ENCODE results near the gene BTBD9.

BTBD9 gene

GRCh38 chr6:38371881-38372280 lies 267.8 kb downstream of the BTBD9 start:
- no peak for TF ChIP-seq CTCF (IDR thresholded peaks at IDR 0.05; ENCODE audit: control extremely low read depth, extremely low read depth, low read depth, missing control alignments)
- DNase-seq (ENCODE audit: extremely low spot score), result no peak

DNA sequence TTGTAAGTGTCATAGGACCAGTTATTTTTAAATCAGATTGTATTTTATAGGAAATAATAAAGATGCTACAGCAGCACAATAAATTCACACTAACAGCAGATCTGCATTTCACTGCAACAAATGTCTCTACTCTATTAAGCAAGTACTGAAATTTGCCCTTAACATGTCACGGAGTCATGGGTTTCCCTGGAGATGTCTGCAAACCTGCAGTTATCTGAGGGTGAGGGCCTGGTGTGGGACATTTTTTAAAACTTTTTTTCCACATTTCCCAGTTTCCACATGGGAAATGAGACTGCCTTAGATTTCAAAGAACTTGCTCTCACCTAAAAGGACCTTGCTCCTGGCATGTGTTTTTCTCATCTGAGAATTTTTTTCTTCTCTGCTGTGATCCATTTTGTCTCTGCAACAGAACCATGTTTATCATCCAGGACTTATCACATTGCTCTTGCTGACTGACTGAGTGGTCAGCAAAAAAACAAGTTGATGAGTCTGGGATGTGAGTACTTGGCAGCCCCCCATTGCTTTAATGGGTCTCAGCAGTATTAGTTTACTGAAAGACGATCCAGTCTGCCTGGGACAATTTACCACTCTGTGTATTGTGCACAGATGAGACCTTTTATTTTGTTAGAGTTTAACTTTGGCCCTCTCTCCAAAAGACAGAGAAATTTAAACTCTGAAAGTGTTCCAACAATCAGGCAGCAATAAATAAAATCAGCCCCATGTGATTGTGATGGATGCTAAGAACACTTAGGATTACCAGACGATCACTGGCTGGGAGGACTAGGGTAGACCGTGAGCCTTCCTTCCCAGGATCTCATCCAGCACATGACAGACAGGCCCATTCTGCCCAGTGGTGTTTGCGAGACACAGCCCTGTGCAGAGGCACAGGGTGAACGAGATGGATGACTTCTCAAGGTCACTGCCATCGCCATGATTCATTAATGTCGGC lies 268.8 kb downstream of the BTBD9 start:
- CTCF ChIA-PET, result no interaction called here

More at GRCh38 chr6:38371881-38372280, 267.8 kb downstream of the BTBD9 start:
- CTCF ChIA-PET, result no interaction called here
- POLR2A ChIA-PET, result no interaction called here

DNA sequence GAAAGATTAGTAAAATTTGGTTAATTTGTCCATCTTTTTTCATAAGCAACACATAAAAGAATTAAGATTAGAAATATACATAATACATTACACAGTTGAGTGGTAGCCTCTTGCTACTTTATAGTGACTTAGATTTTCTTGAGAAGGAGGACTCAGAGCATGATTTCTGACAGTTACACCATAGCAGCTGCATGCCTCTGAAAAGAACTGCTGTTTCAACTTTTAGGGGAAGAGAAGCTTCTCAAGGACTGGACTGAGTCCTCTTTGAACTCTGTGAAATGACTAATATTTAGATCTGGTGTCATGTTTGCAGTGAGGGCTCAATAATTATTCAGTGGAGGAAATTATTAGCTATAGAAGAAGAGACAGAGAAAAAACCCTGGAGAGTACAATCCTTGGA lies 272.5 kb downstream of the BTBD9 start:
- TF ChIP-seq CTCF (IDR thresholded peaks at IDR 0.05; ENCODE audit: control extremely low read depth, extremely low read depth, low read depth, missing control alignments), result no peak
- ChIA-PET CTCF (interaction anchor here (1.1 to 1.2 kb wide), 2 partner anchors 12 to 18 kb away, joined by 3 read pairs; no protein-coding TSS in a partner anchor), POLR2A (no interaction called here)
- DNase-seq (ENCODE audit: extremely low spot score), result no peak

More for the DNA sequence above, 268.8 kb downstream of the BTBD9 start:
- no peak for TF ChIP-seq CTCF (IDR thresholded peaks at IDR 0.05; ENCODE audit: control extremely low read depth, extremely low read depth, low read depth, missing control alignments)
- POLR2A ChIA-PET, result no interaction called here
- DNase-seq (ENCODE audit: extremely low spot score), result no peak

- TF ChIP-seq CTCF (IDR thresholded peaks at IDR 0.05; ENCODE audit: control extremely low read depth, extremely low read depth, low read depth, missing control alignments), result no peak
- ChIA-PET CTCF (no interaction called here), POLR2A (no interaction called here)
- no peak for DNase-seq (ENCODE audit: extremely low spot score)
Measured at GRCh38 chr6:38366234-38366633, 273.5 kb downstream of the BTBD9 start.

GRCh38 chr6:38364775-38365174 lies 275.0 kb downstream of the BTBD9 start:
- no peak for DNase-seq (ENCODE audit: extremely low spot score)
- POLR2A ChIA-PET, result no interaction called here
- TF ChIP-seq CTCF (IDR thresholded peaks at IDR 0.05; ENCODE audit: control extremely low read depth, extremely low read depth, low read depth, missing control alignments), result no peak
- CTCF ChIA-PET, result no interaction called here

DNA sequence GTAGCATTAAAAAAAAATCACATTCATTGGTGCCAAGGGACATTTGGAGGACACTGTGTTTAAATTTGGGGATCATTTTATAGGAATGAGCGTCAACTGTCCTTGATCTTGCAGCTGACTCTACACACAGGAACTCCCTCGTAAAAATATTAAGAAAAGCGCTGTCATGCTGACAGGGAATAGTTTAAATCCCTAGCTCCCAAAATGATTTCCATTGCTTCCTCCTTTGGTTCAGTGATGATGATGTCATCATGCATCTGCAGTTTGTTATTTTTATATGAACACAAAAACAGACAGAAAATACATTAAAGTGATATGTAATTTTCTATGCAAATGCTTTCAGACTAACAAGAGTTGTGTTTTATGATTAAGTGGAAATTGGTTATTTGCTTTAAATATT lies 275.6 kb downstream of the BTBD9 start:
- ChIA-PET POLR2A (no interaction called here), CTCF (interaction anchor here (1.2 kb wide), 1 partner anchor 28 kb away, joined by 3 read pairs; no protein-coding TSS in a partner anchor)
- DNase-seq (ENCODE audit: extremely low spot score), result no peak
- TF ChIP-seq CTCF (IDR thresholded peaks at IDR 0.05; ENCODE audit: control extremely low read depth, extremely low read depth, low read depth, missing control alignments), result no peak

Data from GM10248 (cell line).